Heart left ventricle (tissue), 13 donors: Measurements from ENCODE around the gene NDUFV1.

Experiments
- CTCF ChIP-seq, 12 donors: fragments of 200-600 bp; sonication (generic) in 4 of 12; IDR thresholded peaks; one replicate each; pipeline versions ENCODE4 v1.5.0 to v1.8.0; 2018 to 2022; ENCODE audit warnings: antibody characterized with exemption in 12 of 12, mild to moderate bottlenecking in 5 of 12
- POLR2A ChIP-seq, 2 donors: fragments of 450-650 bp; IDR thresholded peaks; one replicate each; pipeline ENCODE4 v1.6.1; 2017; ENCODE audit warnings: antibody characterized with exemption in 2 of 2, mild to moderate bottlenecking in 2 of 2, moderate library complexity in 2 of 2
- donor health status: ischemic (EF 13 %, LVEDD 7.1; RV severe dilation, severe dysfunction).
- donor health status: DM: no; HTN: yes; CAD: no.
- donor health status: DM: no; HTN: no; CAD: no.
- donor health status: ischemic (EF 25% LVEDD 6.9; RV normal size, moderate dysfunction).
- donor health status: ischemic (EF 25% LVEDD 5.7; RV mildly dilated, moderate dysfunction).
- donor health status: ischemic (EF 35%, LVEDD 5.7; RV mildly dilated, moderate dysfunction).
- donor health status: nonischemic (EF 11% LVEDD 7.7; RV severe dilation, severe dysfunction).
- donor health status: DM: yes; HTN: yes; CAD: no.
- donor health status: PGD.
- donor health status: ischemic (EF 29% LVEDD 5.4; RV normal size, mild dysfunction).
- donor health status: nonischemic (EF 23%, LVEDD 6.1; RV moderate dilation, normal function).

DNA sequence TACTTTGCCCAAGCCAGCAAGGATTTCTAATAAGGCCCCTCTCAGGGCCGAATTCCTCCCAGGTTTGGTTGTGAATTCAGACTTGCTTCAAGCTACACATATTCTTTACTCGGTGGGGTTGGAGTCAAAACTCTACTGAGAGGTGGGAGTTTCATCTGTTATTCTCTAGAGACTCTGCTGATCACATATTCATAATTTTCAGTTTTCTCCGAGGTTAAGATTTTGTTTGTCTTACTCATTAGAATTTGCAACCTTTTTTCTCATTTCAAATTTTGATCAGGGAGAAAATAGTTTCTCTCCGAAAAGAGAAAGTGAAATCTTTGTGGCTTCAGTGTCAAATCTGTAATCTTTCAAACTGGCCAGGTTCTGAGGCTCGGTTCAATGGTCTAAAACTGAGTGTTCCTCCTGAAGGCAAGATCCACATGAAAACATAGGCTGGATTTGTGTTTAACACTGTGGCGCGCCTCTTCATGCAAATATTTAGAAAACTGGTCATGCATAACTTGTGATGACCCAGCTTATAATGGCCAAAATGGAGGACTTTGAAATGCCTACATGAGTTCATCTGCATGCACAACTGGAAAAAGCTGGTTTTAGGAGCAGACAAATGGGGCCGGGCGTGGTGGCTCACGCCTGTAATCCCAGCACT, 44.6 kb upstream of the NDUFV1 start:
- TF ChIP-seq CTCF (IDR thresholded peaks at IDR 0.05) (no peak), POLR2A (IDR thresholded peaks at IDR 0.05) (no peak)
